Stimulated activated CD4-positive, alpha-beta T cell treated with anti-CD3 and anti-CD28 coated beads, Interleukin-2, amount 100 ng/mL, for 48 hours (primary cell): ENCODE data around the gene GRIA4.
"Not testable (repeated sequence)": the region's sequence is repeated elsewhere in the genome, so short reads cannot be mapped to it uniquely, and the experiment has no call there.

Experiments
- DNase-seq, 2 donors: peaks; one replicate each; pipeline ENCODE4 v3.0.0-alpha.2; 2020

GRIA4 gene

GRCh38 chr11:105720096-105720495, 110.2 kb downstream of the GRIA4 start:
- no peak for DNase-seq

- no peak for DNase-seq
These were observed 113.4 kb downstream of the GRIA4 start for GRCh38 chr11:105723269-105723668.

- no peak for DNase-seq
These were observed 122.7 kb downstream of the GRIA4 start for GRCh38 chr11:105732611-105733010.

GRCh38 chr11:105734426-105734825, 124.6 kb downstream of the GRIA4 start:
- DNase-seq, result no peak

- no peak for DNase-seq
These were observed 128.4 kb downstream of the GRIA4 start for GRCh38 chr11:105738251-105738650.

- DNase-seq, result no peak
These were observed 129.3 kb downstream of the GRIA4 start for GRCh38 chr11:105738986-105739795.

- DNase-seq, result no peak
These were observed 130.5 kb downstream of the GRIA4 start for GRCh38 chr11:105740164-105740903.

GRCh38 chr11:105741488-105742020, 131.7 kb downstream of the GRIA4 start:
- DNase-seq, result no peak

GRCh38 chr11:105754260-105754659, 144.4 kb downstream of the GRIA4 start:
- no peak for DNase-seq

GRCh38 chr11:105754716-105755115, 144.8 kb downstream of the GRIA4 start:
- DNase-seq, result no peak

GRCh38 chr11:105757107-105757506, 147.2 kb downstream of the GRIA4 start:
- DNase-seq, result no peak

- no peak for DNase-seq
These were observed 153.7 kb downstream of the GRIA4 start for GRCh38 chr11:105763594-105763993.

GRCh38 chr11:105767931-105768330, 158.1 kb downstream of the GRIA4 start:
- no peak for DNase-seq

- DNase-seq, result no peak
These were observed 159.8 kb downstream of the GRIA4 start for GRCh38 chr11:105769627-105770026.

- DNase-seq, result not testable (repeated sequence)
These were observed 163.6 kb downstream of the GRIA4 start for GRCh38 chr11:105773452-105773851.

GRCh38 chr11:105774899-105775298, 165.0 kb downstream of the GRIA4 start:
- no peak for DNase-seq

- DNase-seq, result no peak
These were observed 171.1 kb downstream of the GRIA4 start for GRCh38 chr11:105780781-105781525.

GRCh38 chr11:105781807-105782206, 171.9 kb downstream of the GRIA4 start:
- no peak for DNase-seq

GRCh38 chr11:105783216-105783615, 173.3 kb downstream of the GRIA4 start:
- no peak for DNase-seq

GRCh38 chr11:105785850-105786249, 176.0 kb downstream of the GRIA4 start:
- not testable (repeated sequence) for DNase-seq

- no peak for DNase-seq
These were observed 176.9 kb downstream of the GRIA4 start for GRCh38 chr11:105786741-105787140.

- DNase-seq, result no peak
These were observed 179.9 kb downstream of the GRIA4 start for GRCh38 chr11:105789579-105790420.
